ENCODE data around the gene FOXD1. TPM values are rescaled to one million over a fixed set of nuclear protein-coding genes. Genes with fewer than 3 reads are reported as not detected.

FOXD1 gene
- total and polyA plus RNA-seq, 8 donors = 0.18 to 0.28 (median 0.19) TPM; not detected in 5

- H3K27me3 ChIP-seq = peaks cover 5 to 84% (median 41%) of the 10 kb centered on the region in 3 donors
- intact Hi-C loops (cut with DNase I; ENCODE audit: low total_unique reads) = no loop called here
- peak in 1 of 2 donors; percentile 40 for DNase-seq
- H3K27ac ChIP-seq = no peak overlapping the region
- TF ChIP-seq CTCF (IDR thresholded peaks at IDR 0.05) (no peak), POLR2AphosphoS5 (IDR thresholded peaks at IDR 0.05) (no peak), EP300 (IDR thresholded peaks at IDR 0.05) (no peak), POLR2A (IDR thresholded peaks at IDR 0.05) (no peak)
- H3K4me1 ChIP-seq = peaks cover 7 to 10% (median 9%) of the 10 kb centered on the region in 4 donors
- no peak overlapping the region for H3K4me3 ChIP-seq
- H3K36me3 ChIP-seq = no peaks in the 10 kb centered on the region
- WGBS, 5 donors = 35 to 47% (median 38%) methylated on average over 5 of the region's 5 CpGs
- H3K9me3 ChIP-seq = peaks cover 0 to 6% (median 0%) of the 10 kb centered on the region in 4 donors
Observed at GRCh38 chr5:73424556-73424977, 24.0 kb downstream of the FOXD1 start.

GRCh38 chr5:73422164-73422563 lies 26.4 kb downstream of the FOXD1 start:
- H3K4me3 ChIP-seq = no peak overlapping the region
- peaks cover 11 to 16% (median 16%) of the 10 kb centered on the region in 4 donors for H3K4me1 ChIP-seq
- intact Hi-C loops (cut with DNase I; ENCODE audit: low total_unique reads) = no loop called here
- TF ChIP-seq POLR2AphosphoS5 (IDR thresholded peaks at IDR 0.05) (no peak), EP300 (IDR thresholded peaks at IDR 0.05) (no peak), POLR2A (IDR thresholded peaks at IDR 0.05) (no peak), CTCF (IDR thresholded peaks at IDR 0.05) (no peak)
- H3K27ac ChIP-seq = no peak overlapping the region
- H3K27me3 ChIP-seq = peaks cover 18 to 97% (median 65%) of the 10 kb centered on the region in 3 donors
- 57 to 88% (median 79%) methylated on average over 1 of the region's 1 CpG for WGBS, 5 donors
- DNase-seq = no peak
- peaks cover 0 to 6% (median 0%) of the 10 kb centered on the region in 4 donors for H3K9me3 ChIP-seq
- H3K36me3 ChIP-seq = no peaks in the 10 kb centered on the region

- 41 to 60% (median 44%) methylated on average over 3 of the region's 3 CpGs for WGBS, 5 donors
- Histone ChIP-seq H3K27ac (no peak overlapping the region), H3K36me3 (no peaks in the 10 kb centered on the region), H3K9me3 (peaks cover 0 to 6% (median 0%) of the 10 kb centered on the region in 4 donors), H3K27me3 (peaks cover 18 to 97% (median 74%) of the 10 kb centered on the region in 3 donors), H3K4me3 (peak overlapping the region in 1 of 4 donors; percentile 47), H3K4me1 (peaks cover 11 to 16% (median 16%) of the 10 kb centered on the region in 4 donors)
- intact Hi-C loops (cut with DNase I; ENCODE audit: low total_unique reads) = no loop called here
- DNase-seq = no peak
- no peak for TF ChIP-seq CTCF (IDR thresholded peaks at IDR 0.05)
- no peak for TF ChIP-seq POLR2AphosphoS5 (IDR thresholded peaks at IDR 0.05)
- TF ChIP-seq POLR2A (IDR thresholded peaks at IDR 0.05) = no peak
- no peak for TF ChIP-seq EP300 (IDR thresholded peaks at IDR 0.05)
Observed at GRCh38 chr5:73420666-73421065, 27.9 kb downstream of the FOXD1 start.

- no peaks in the 10 kb centered on the region for H3K36me3 ChIP-seq
- peaks cover 18 to 100% (median 78%) of the 10 kb centered on the region in 3 donors for H3K27me3 ChIP-seq
- DNase-seq = peak in 1 of 2 donors; percentile 76
- H3K4me3 ChIP-seq = peak overlapping the region; percentile 11 to 47 (median 28)
- TF ChIP-seq POLR2AphosphoS5 (IDR thresholded peaks at IDR 0.05) (no peak), EP300 (IDR thresholded peaks at IDR 0.05) (no peak), POLR2A (IDR thresholded peaks at IDR 0.05) (no peak), CTCF (IDR thresholded peaks at IDR 0.05) (no peak)
- peaks cover 0 to 6% (median 0%) of the 10 kb centered on the region in 4 donors for H3K9me3 ChIP-seq
- H3K4me1 ChIP-seq = peaks cover 11 to 16% (median 16%) of the 10 kb centered on the region in 4 donors
- intact Hi-C loops (cut with DNase I; ENCODE audit: low total_unique reads) = no loop called here
- 4 to 6% (median 5%) methylated on average over 27 to 79 of the region's 79 CpGs for WGBS, 5 donors
- H3K27ac ChIP-seq = no peak overlapping the region
Observed at GRCh38 chr5:73419465-73420390, 28.8 kb downstream of the FOXD1 start.
